Spleen (tissue), 7 donors: ENCODE data around the gene DGKE.

Source experiments
- POLR2A ChIP-seq, 3 donors: fragments of 450-650 bp; IDR thresholded peaks; one replicate each; pipeline ENCODE4 v1.5.1; 2017; ENCODE audit warnings: antibody characterized with exemption in 3 of 3, mild to moderate bottlenecking in 1 of 3
- POLR2AphosphoS5 ChIP-seq, 3 donors: sonication (generic); formaldehyde crosslinking; IDR thresholded peaks; one replicate each; pipeline ENCODE4 v1.5.1; 2017; ENCODE audit warnings: antibody characterized with exemption in 3 of 3
- TF ChIP-seq, protein P1 (sequence below), 11 experiments: fragments of 200-600 bp in 7 of 11; fragments of 450-650 bp in 4 of 11; sonication (generic) in 4 of 11; IDR thresholded peaks in 8 of 11; conservative IDR thresholded peaks in 3 of 11; 1 replicate in 7 of 11; 2 replicates in 4 of 11; pipeline versions ENCODE4 v1.4.0 to v1.8.0; 2016 to 2021; ENCODE audit warnings: antibody characterized with exemption in 11 of 11, inconsistent platforms in 4 of 11, mild to moderate bottlenecking in 1 of 11
- donor health status: DM: no; HTN: no; CAD: no; lungs with moderate emphysema.
- donor health status: DM: no; HTN: no; CAD: no.
- donor health status: DM: no; HTN: no; CAD: no.

DNA sequence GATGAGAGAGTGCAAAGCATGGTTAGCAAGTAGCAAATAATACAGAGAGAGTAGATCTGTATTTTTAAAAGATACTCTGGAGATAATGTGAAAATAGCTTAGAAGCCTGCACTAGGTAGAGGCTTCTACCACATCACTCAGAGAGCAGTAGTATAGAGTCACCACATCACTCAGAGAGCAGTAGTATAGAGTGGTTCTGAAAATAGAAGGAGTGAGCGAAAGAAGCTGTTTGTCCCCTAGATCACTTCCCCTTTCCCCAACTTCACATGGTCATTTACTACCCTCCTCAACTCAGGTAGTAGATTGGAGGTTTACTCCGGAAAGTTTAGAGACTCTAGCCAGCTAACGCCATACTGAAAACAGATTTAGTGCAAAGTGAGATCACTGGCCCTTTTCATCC is 17.1 kb downstream of the DGKE start:
- TF ChIP-seq, protein P1, sequence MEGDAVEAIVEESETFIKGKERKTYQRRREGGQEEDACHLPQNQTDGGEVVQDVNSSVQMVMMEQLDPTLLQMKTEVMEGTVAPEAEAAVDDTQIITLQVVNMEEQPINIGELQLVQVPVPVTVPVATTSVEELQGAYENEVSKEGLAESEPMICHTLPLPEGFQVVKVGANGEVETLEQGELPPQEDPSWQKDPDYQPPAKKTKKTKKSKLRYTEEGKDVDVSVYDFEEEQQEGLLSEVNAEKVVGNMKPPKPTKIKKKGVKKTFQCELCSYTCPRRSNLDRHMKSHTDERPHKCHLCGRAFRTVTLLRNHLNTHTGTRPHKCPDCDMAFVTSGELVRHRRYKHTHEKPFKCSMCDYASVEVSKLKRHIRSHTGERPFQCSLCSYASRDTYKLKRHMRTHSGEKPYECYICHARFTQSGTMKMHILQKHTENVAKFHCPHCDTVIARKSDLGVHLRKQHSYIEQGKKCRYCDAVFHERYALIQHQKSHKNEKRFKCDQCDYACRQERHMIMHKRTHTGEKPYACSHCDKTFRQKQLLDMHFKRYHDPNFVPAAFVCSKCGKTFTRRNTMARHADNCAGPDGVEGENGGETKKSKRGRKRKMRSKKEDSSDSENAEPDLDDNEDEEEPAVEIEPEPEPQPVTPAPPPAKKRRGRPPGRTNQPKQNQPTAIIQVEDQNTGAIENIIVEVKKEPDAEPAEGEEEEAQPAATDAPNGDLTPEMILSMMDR (IDR thresholded peaks at IDR 0.05 in 8 of 11, conservative IDR thresholded peaks at IDR 0.05 in 3 of 11) = no peak
- TF ChIP-seq POLR2AphosphoS5 (IDR thresholded peaks at IDR 0.05) = no peak
- no peak for TF ChIP-seq POLR2A (IDR thresholded peaks at IDR 0.05)
